H9 (cell line): ENCODE measurements around the gene PODXL2. TPM values are rescaled to one million over a fixed set of nuclear protein-coding genes. Genes with fewer than 3 reads are reported as not detected.

Experiments used
- DNase-seq: peaks from one replicate; pipeline ENCODE4 v3.0.0-alpha.2; 2017
- H2AFZ ChIP-seq: one replicate; pipeline ENCODE4 v1.6.1; 2013; ENCODE audit warnings: mild to moderate bottlenecking, low read length, control low read depth, moderate library complexity
- H2AK5ac ChIP-seq: 2 replicates; pipeline ENCODE4 v1.6.1; 2013; ENCODE audit warnings: low read length, control low read depth, mixed read lengths; ENCODE audit not compliant: insufficient read length
- H2BK120ac ChIP-seq: one replicate; pipeline ENCODE4 v1.6.1; 2013; ENCODE audit warnings: low read depth, mild to moderate bottlenecking, low read length, control low read depth, inconsistent platforms; ENCODE audit not compliant: poor library complexity, severe bottlenecking
- H2BK12ac ChIP-seq: 2 replicates; pipeline ENCODE4 v1.6.1; 2013; ENCODE audit warnings: low read length, control low read depth, mixed read lengths, low read depth; ENCODE audit not compliant: insufficient read length
- H2BK15ac ChIP-seq: 2 replicates; pipeline ENCODE4 v1.6.1; 2013; ENCODE audit warnings: low read depth, low read length, control low read depth
- H2BK20ac ChIP-seq: one replicate; pipeline ENCODE4 v1.6.1; 2013; ENCODE audit warnings: low read depth, mild to moderate bottlenecking, low read length, control low read depth, inconsistent platforms; ENCODE audit not compliant: poor library complexity, severe bottlenecking
- H2BK5ac ChIP-seq: 2 replicates; pipeline ENCODE4 v1.6.1; 2013; ENCODE audit warnings: low read length, control low read depth, mixed read lengths; ENCODE audit not compliant: insufficient read length
- H3K14ac ChIP-seq: 2 replicates; pipeline ENCODE4 v1.6.1; 2013; ENCODE audit warnings: low read length, control low read depth; ENCODE audit not compliant: insufficient read depth
- H3K18ac ChIP-seq: 2 replicates; pipeline ENCODE4 v1.6.1; 2013; ENCODE audit warnings: low read depth, mild to moderate bottlenecking, mixed read lengths, low read length, control low read depth; ENCODE audit not compliant: insufficient read length
- H3K23ac ChIP-seq: 2 replicates; pipeline ENCODE4 v1.6.1; 2013; ENCODE audit warnings: low read length, control low read depth, mixed read lengths, low read depth; ENCODE audit not compliant: insufficient read length
- H3K23me2 ChIP-seq: 2 replicates; pipeline ENCODE4 v1.6.1; 2013; ENCODE audit warnings: low read depth, mild to moderate bottlenecking, mixed read lengths, low read length, control low read depth; ENCODE audit not compliant: insufficient read length, poor library complexity, severe bottlenecking
- H3K27ac ChIP-seq: 2 replicates; pipeline ENCODE4 v1.5.1; 2013; ENCODE audit warnings: low read length, control low read depth, mixed read lengths, low read depth; ENCODE audit not compliant: insufficient read length
- H3K27me3 ChIP-seq: 2 replicates; pipeline ENCODE4 v1.6.1; 2013; ENCODE audit warnings: low read length, control low read depth, inconsistent platforms; ENCODE audit not compliant: insufficient read depth
- H3K4ac ChIP-seq: 2 replicates; pipeline ENCODE4 v1.6.1; 2013; ENCODE audit warnings: low read depth, mild to moderate bottlenecking, control low read depth, inconsistent platforms, low read length, moderate library complexity
- H3K4me1 ChIP-seq: 2 replicates; pipeline ENCODE4 v1.6.1; 2013; ENCODE audit warnings: low read length, control low read depth, inconsistent platforms; ENCODE audit not compliant: insufficient read depth
- H3K4me2 ChIP-seq: 2 replicates; pipeline ENCODE4 v1.6.1; 2013; ENCODE audit warnings: low read length, control low read depth, mixed read lengths; ENCODE audit not compliant: insufficient read length, insufficient read depth
- H3K56ac ChIP-seq: 2 replicates; pipeline ENCODE4 v1.6.1; 2013; ENCODE audit warnings: low read depth, mild to moderate bottlenecking, mixed read lengths, low read length, control low read depth; ENCODE audit not compliant: insufficient read length
- H3K79me1 ChIP-seq: 2 replicates; pipeline ENCODE4 v1.6.1; 2013; ENCODE audit warnings: low read depth, mild to moderate bottlenecking, moderate library complexity, low read length, control low read depth, inconsistent platforms; ENCODE audit not compliant: insufficient read depth, poor library complexity, severe bottlenecking
- H3K79me2 ChIP-seq: 2 replicates; pipeline ENCODE4 v1.6.1; 2013; ENCODE audit warnings: low read length, control low read depth, inconsistent platforms; ENCODE audit not compliant: insufficient read depth
- H3K9ac ChIP-seq: 2 replicates; pipeline ENCODE4 v1.6.1; 2013; ENCODE audit warnings: low read length, control low read depth, mixed read lengths; ENCODE audit not compliant: insufficient read length; ENCODE audit errors: extremely low read depth
- H3K9me3 ChIP-seq: one replicate; pipeline ENCODE4 v1.6.1; 2013; ENCODE audit warnings: low read depth, low read length, inconsistent platforms; ENCODE audit not compliant: control insufficient read depth
- H3T11ph ChIP-seq: one replicate; pipeline ENCODE4 v1.6.1; 2013; ENCODE audit warnings: mild to moderate bottlenecking, low read length, control low read depth, inconsistent platforms
- H4K20me1 ChIP-seq: one replicate; pipeline ENCODE4 v1.6.1; 2013; ENCODE audit not compliant: control insufficient read depth, insufficient read length, insufficient read depth
- H4K5ac ChIP-seq: 2 replicates; pipeline ENCODE4 v1.6.1; 2013; ENCODE audit warnings: low read depth, mild to moderate bottlenecking, mixed read lengths, low read length, control low read depth; ENCODE audit not compliant: insufficient read length
- H4K8ac ChIP-seq: replicated peaks from 2 replicates; pipeline ENCODE4 v1.6.1; 2013; ENCODE audit warnings: low read length, control low read depth, mixed read lengths, low read depth; ENCODE audit not compliant: insufficient read length
- H4K91ac ChIP-seq: 2 replicates; pipeline ENCODE4 v1.6.1; 2013; ENCODE audit warnings: low read depth, mild to moderate bottlenecking, moderate library complexity, mixed read lengths, low read length, control low read depth; ENCODE audit not compliant: insufficient read length
- H3K27ac Mint-ChIP-seq, 3 experiments: 2 replicates in 2 of 3; 3 replicates in 1 of 3; pipeline ENCODE4 v1.8.0; 2020 to 2021; ENCODE audit warnings: mixed read lengths in 3 of 3, mild to moderate bottlenecking in 1 of 3, moderate library complexity in 1 of 3
- H3K27me3 Mint-ChIP-seq: 2 replicates; pipeline ENCODE4 v1.8.0; 2021; ENCODE audit warnings: low read depth, mild to moderate bottlenecking, moderate library complexity, mixed read lengths
- H3K36me3 Mint-ChIP-seq, 3 experiments: 2 replicates in 2 of 3; 3 replicates in 1 of 3; pipeline ENCODE4 v1.8.0; 2020 to 2021; ENCODE audit warnings: low read depth in 3 of 3, mixed read lengths in 3 of 3; ENCODE audit not compliant: insufficient read depth in 1 of 3
- H3K4me1 Mint-ChIP-seq, 2 experiments: 2 replicates each; pipeline ENCODE4 v1.8.0; 2020; ENCODE audit warnings: mixed read lengths in 2 of 2
- H3K4me3 Mint-ChIP-seq, 2 experiments: 2 replicates in 1 of 2; 3 replicates in 1 of 2; pipeline ENCODE4 v1.8.0; 2020 to 2021; ENCODE audit warnings: mild to moderate bottlenecking in 2 of 2, mixed read lengths in 2 of 2, moderate library complexity in 1 of 2
- H3K9me3 Mint-ChIP-seq, 2 experiments: 2 replicates in 1 of 2; 3 replicates in 1 of 2; pipeline ENCODE4 v1.8.0; 2020; ENCODE audit warnings: mild to moderate bottlenecking in 2 of 2, mixed read lengths in 2 of 2, moderate library complexity in 1 of 2
- WGBS: extraction: QIAGEN DNeasy Blood & Tissue Kit; methylation state at CpG from one replicate; pipeline ENCODE4 v1.1.7; 2013; ENCODE audit warnings: missing lambda C conversion rate, low lambda C conversion rate, mixed read lengths; ENCODE audit not compliant: insufficient read length; ENCODE audit errors: extremely low coverage; 5-methylcytosine and 5-hydroxymethylcytosine counted together
- total RNA-seq: library from RNA; stranded (reverse); gene quantifications from 2 replicates; pipeline ENCODE4 v1.2.1, GENCODE V29; 2021
- TF ChIP-seq, protein P1 (sequence below): fragments of 200-600 bp; sonication (generic); conservative IDR thresholded peaks from 3 replicates; pipeline ENCODE4 v1.8.0; 2021; ENCODE audit warnings: antibody characterized with exemption, mild to moderate bottlenecking

PODXL2 gene
- total RNA-seq, 1 experiment from 2014 or later, result 24.6 TPM

DNA sequence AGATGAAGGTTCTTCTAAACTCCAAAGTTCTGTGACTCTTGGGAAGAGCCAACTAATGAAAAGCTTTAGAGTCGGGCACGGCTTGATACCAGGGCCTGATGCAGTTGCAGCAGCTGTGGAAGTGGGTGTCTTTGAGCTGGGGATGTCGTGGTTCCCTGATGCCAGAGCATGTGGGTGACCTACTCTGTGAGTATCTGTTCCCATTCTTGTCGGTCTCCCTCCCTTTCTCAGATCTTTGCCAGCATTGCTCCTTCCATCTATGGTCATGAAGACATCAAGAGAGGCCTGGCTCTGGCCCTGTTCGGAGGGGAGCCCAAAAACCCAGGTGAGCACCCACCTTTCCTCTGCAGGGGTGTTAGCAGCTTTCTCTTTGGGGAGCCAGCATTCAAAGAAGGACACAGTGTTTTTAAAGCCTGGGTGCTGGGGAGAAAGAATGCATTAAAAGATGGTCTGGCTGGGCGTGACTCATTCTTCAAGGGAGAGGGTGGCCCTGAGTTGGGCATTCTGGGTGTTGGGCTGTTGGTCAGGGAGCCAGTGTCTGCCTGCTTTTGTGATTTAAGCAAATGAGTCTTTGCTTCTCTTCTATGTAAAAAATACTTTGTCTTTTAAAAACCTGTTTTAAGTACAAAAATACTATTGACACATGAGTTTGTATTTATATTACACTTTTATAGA, 13.2 kb upstream of the PODXL2 start:
- Histone ChIP-seq H2BK20ac (no peak overlapping the region), H3K27me3 (no peaks in the 10 kb centered on the region), H2BK120ac (no peak overlapping the region), H3K79me1 (peaks cover 5% of the 10 kb centered on the region), H3K79me2 (no peaks in the 10 kb centered on the region), H2BK12ac (no peak overlapping the region), H3T11ph (no peak overlapping the region), H3K14ac (no peak overlapping the region), H4K8ac (no peak overlapping the region), H3K27ac (no peak overlapping the region), H3K9ac (no peak overlapping the region), H3K9me3 (no peaks in the 10 kb centered on the region), H2AFZ (no peak overlapping the region), H3K4me2 (no peak overlapping the region), H4K20me1 (no peaks in the 10 kb centered on the region), H4K5ac (no peak overlapping the region), H3K4ac (no peak overlapping the region), H3K18ac (no peak overlapping the region), H3K4me1 (no peaks in the 10 kb centered on the region), H2AK5ac (no peak overlapping the region), H2BK15ac (no peak overlapping the region), H2BK5ac (no peak overlapping the region), H3K23ac (no peak overlapping the region), H4K91ac (no peak overlapping the region), H3K56ac (no peak overlapping the region), H3K23me2 (no peaks in the 10 kb centered on the region)
- no CpG with 5 or more reads among the region's 6 CpGs for WGBS
- H3K27me3 Mint-ChIP-seq, result no peaks in the 10 kb centered on the region
- H3K4me3 Mint-ChIP-seq, result no peak overlapping the region
- TF ChIP-seq, protein P1, sequence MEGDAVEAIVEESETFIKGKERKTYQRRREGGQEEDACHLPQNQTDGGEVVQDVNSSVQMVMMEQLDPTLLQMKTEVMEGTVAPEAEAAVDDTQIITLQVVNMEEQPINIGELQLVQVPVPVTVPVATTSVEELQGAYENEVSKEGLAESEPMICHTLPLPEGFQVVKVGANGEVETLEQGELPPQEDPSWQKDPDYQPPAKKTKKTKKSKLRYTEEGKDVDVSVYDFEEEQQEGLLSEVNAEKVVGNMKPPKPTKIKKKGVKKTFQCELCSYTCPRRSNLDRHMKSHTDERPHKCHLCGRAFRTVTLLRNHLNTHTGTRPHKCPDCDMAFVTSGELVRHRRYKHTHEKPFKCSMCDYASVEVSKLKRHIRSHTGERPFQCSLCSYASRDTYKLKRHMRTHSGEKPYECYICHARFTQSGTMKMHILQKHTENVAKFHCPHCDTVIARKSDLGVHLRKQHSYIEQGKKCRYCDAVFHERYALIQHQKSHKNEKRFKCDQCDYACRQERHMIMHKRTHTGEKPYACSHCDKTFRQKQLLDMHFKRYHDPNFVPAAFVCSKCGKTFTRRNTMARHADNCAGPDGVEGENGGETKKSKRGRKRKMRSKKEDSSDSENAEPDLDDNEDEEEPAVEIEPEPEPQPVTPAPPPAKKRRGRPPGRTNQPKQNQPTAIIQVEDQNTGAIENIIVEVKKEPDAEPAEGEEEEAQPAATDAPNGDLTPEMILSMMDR, result no peak
- no peak overlapping the region for H3K27ac Mint-ChIP-seq
- H3K36me3 Mint-ChIP-seq, result peaks cover 76 to 95% (median 95%) of the 10 kb centered on the region in 3 experiments; a peak in 6 of 7 replicates
- H3K9me3 Mint-ChIP-seq, result no peaks in the 10 kb centered on the region
- no peak for DNase-seq
- 0 out of 4 replicates have a peak, but pooled peaks cover 2 to 5% of the 10 kb centered on the region in 2 experiments for H3K4me1 Mint-ChIP-seq
